ENCODE measurements around the gene CCL11. TPM values are rescaled to one million over a fixed set of nuclear protein-coding genes. Genes with fewer than 3 reads are reported as not detected.

CCL11 gene
- total and polyA plus RNA-seq, 2 donors from 2014 or later = 1.0 TPM; not detected in 1

DNA sequence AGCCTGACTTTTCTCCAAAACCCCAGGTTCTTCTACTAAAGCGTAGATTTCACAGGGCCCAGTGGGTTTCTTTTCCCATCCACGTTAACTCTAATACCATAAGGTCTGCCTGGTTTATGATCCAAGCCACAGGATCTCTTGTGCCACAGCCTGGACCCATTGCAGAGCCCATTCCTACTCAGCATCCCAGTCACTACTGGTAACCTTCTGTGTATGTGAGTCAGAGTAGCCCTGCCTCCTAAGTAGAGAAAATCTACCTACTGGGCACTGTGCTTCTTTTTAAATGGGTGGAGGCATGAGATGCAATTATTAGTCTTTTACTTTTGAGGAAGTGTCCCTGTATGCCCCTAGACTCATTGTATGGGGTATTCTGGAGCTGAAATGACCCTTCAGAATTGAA, 13.5 kb downstream of the CCL11 start:
- TF ChIP-seq, protein P1, sequence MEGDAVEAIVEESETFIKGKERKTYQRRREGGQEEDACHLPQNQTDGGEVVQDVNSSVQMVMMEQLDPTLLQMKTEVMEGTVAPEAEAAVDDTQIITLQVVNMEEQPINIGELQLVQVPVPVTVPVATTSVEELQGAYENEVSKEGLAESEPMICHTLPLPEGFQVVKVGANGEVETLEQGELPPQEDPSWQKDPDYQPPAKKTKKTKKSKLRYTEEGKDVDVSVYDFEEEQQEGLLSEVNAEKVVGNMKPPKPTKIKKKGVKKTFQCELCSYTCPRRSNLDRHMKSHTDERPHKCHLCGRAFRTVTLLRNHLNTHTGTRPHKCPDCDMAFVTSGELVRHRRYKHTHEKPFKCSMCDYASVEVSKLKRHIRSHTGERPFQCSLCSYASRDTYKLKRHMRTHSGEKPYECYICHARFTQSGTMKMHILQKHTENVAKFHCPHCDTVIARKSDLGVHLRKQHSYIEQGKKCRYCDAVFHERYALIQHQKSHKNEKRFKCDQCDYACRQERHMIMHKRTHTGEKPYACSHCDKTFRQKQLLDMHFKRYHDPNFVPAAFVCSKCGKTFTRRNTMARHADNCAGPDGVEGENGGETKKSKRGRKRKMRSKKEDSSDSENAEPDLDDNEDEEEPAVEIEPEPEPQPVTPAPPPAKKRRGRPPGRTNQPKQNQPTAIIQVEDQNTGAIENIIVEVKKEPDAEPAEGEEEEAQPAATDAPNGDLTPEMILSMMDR (IDR thresholded peaks at IDR 0.05; ENCODE audit: borderline replicate concordance, extremely low read depth, insufficient read depth) = no peak
- no peak for FAIRE-seq
- intact Hi-C loops (cut with DNase I) = no loop called here

GRCh38 chr17:34299956-34300577, 14.5 kb downstream of the CCL11 start:
- no peaks in the 10 kb centered on the region for H3K27me3 ChIP-seq (ENCODE audit: control insufficient read depth, insufficient read depth, low read length)
- intact Hi-C loops (cut with DNase I) = no loop called here
- no peaks in the 10 kb centered on the region for H3K36me3 ChIP-seq (ENCODE audit: control insufficient read depth in 2 of 3, insufficient read depth in 3 of 3, low read length in 3 of 3)
- H3K4me3 ChIP-seq (ENCODE audit: low read length in 3 of 3) = no peak overlapping the region
- TF ChIP-seq, protein P1 (IDR thresholded peaks at IDR 0.05; ENCODE audit: borderline replicate concordance, extremely low read depth, insufficient read depth) = no peak
- H3K27ac ChIP-seq (ENCODE audit: low read depth in 2 of 2, low read length in 2 of 2) = no peak overlapping the region
- peak in 1 of 5 donors; percentile 29 for DNase-seq
- H3K4me1 ChIP-seq (ENCODE audit: control insufficient read depth in 2 of 3, insufficient read depth in 2 of 3, low read depth in 1 of 3, low read length in 3 of 3) = no peaks in the 10 kb centered on the region
- FAIRE-seq = no peak
- H3K9me3 ChIP-seq (ENCODE audit: control insufficient read depth in 2 of 3, insufficient read depth in 1 of 3, low read length in 3 of 3) = no peaks in the 10 kb centered on the region
- no peak overlapping the region for H3K9ac ChIP-seq (ENCODE audit: low read length in 3 of 3)

More for the DNA sequence above, 13.5 kb downstream of the CCL11 start:
- H3K4me3 ChIP-seq (ENCODE audit: low read length in 3 of 3) = no peak overlapping the region
- H3K27ac ChIP-seq (ENCODE audit: low read depth in 2 of 2, low read length in 2 of 2) = no peak overlapping the region
- no peaks in the 10 kb centered on the region for H3K27me3 ChIP-seq (ENCODE audit: control insufficient read depth, insufficient read depth, low read length)
- H3K4me1 ChIP-seq (ENCODE audit: control insufficient read depth in 2 of 3, insufficient read depth in 2 of 3, low read depth in 1 of 3, low read length in 3 of 3) = no peaks in the 10 kb centered on the region
- no peaks in the 10 kb centered on the region for H3K36me3 ChIP-seq (ENCODE audit: control insufficient read depth in 2 of 3, insufficient read depth in 3 of 3, low read length in 3 of 3)
- DNase-seq = no peak
- no peak overlapping the region for H3K9ac ChIP-seq (ENCODE audit: low read length in 3 of 3)
- no peaks in the 10 kb centered on the region for H3K9me3 ChIP-seq (ENCODE audit: control insufficient read depth in 2 of 3, insufficient read depth in 1 of 3, low read length in 3 of 3)

DNA sequence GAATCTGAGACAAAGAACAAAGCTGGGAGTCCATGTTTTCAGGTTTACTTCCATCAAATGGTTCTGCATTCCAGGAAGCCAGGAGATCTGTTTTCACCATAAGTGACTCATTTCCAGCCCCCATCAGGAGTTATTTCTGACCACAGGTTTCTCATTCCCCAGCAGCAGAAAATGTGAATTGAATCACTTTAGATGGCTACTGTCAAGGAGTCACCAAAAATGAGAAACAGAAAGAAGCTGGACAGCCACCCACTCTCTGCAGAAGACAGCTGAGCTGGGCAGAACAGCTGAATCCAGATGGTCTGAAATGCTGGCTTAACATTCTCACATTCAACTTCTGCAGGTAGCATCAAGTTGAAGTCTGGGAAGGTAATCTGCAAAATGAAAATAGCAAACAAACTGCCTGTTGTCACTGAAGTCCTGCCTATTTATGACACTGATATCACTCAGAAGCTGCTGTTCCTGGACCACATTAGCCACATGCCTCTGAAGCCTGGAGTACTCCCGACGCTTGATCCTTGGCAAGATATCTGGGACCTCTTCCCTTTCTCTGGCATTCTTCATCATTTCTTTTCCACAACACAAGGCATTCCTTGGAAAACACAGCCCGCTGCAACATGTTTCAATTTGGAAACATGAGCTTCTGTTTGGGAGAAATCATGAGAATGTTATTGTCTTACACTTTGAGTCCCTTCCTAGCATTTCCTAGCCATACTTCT, 15.3 kb downstream of the CCL11 start:
- H3K9ac ChIP-seq (ENCODE audit: low read length in 3 of 3) = no peak overlapping the region
- H3K27ac ChIP-seq (ENCODE audit: low read depth in 2 of 2, low read length in 2 of 2) = no peak overlapping the region
- H3K4me1 ChIP-seq (ENCODE audit: control insufficient read depth in 2 of 3, insufficient read depth in 2 of 3, low read depth in 1 of 3, low read length in 3 of 3) = no peaks in the 10 kb centered on the region
- FAIRE-seq (no peak), DNase-seq (no peak)
- intact Hi-C loops (cut with DNase I) = no loop called here
- TF ChIP-seq, protein P1 (IDR thresholded peaks at IDR 0.05; ENCODE audit: borderline replicate concordance, extremely low read depth, insufficient read depth) = no peak
- no peak overlapping the region for H3K4me3 ChIP-seq (ENCODE audit: low read length in 3 of 3)
- no peaks in the 10 kb centered on the region for H3K27me3 ChIP-seq (ENCODE audit: control insufficient read depth, insufficient read depth, low read length)
- H3K36me3 ChIP-seq (ENCODE audit: control insufficient read depth in 2 of 3, insufficient read depth in 3 of 3, low read length in 3 of 3) = no peaks in the 10 kb centered on the region
- no peaks in the 10 kb centered on the region for H3K9me3 ChIP-seq (ENCODE audit: control insufficient read depth in 2 of 3, insufficient read depth in 1 of 3, low read length in 3 of 3)
